Activated B cell treated with CpG ODN at 0.5 μM for 24 hours (primary cell): Measurements from ENCODE around the gene PARVA. TPM values are rescaled to one million over a fixed set of nuclear protein-coding genes. Genes with fewer than 3 reads are reported as not detected.

Experiments
- ATAC-seq: fragments of 200-7000 bp; cut with Tn5 transposase; one replicate; pipeline ENCODE4 v1.10.0; 2021; ENCODE audit warnings: low read depth, mild to moderate bottlenecking, moderate library complexity
- CTCF ChIA-PET: fragments of 350-600 bp; sonication (Branson Sonifier 250); formaldehyde crosslinking; loops from one replicate; lab custom pipeline; 2021; ENCODE audit warnings: antibody characterized with exemption; lab: Charles Lee
- POLR2A ChIA-PET: fragments of 350-600 bp; sonication (Branson Sonifier 250); formaldehyde crosslinking; loops from one replicate; lab custom pipeline; 2021; ENCODE audit warnings: antibody characterized with exemption; lab: Charles Lee
- DNase-seq: peaks from one replicate; pipeline ENCODE4 v3.0.0; 2022
- H3K27ac Mint-ChIP-seq: one replicate; pipeline ENCODE4 v1.8.0; 2020; ENCODE audit warnings: mixed read lengths
- H3K27me3 Mint-ChIP-seq: one replicate; pipeline ENCODE4 v1.8.0; 2021; ENCODE audit warnings: mixed read lengths
- H3K36me3 Mint-ChIP-seq: one replicate; pipeline ENCODE4 v1.8.0; 2021; ENCODE audit warnings: low read depth, mixed read lengths
- H3K4me1 Mint-ChIP-seq: one replicate; pipeline ENCODE4 v1.8.0; 2021; ENCODE audit warnings: mixed read lengths
- H3K4me3 Mint-ChIP-seq: one replicate; pipeline ENCODE4 v1.8.0; 2020; ENCODE audit warnings: mild to moderate bottlenecking, mixed read lengths
- H3K9me3 Mint-ChIP-seq: one replicate; pipeline ENCODE4 v1.8.0; 2020; ENCODE audit warnings: mixed read lengths
- intact Hi-C: fragments of 100-400 bp; cut with micrococcal nuclease; formaldehyde crosslinking; loops from one replicate; pipeline ENCODE4 v1.15.1; 2024
- total RNA-seq: library from RNA; stranded (reverse); gene quantifications from 2 replicates; pipeline ENCODE4 v1.2.3, GENCODE V29; 2022
- TF ChIP-seq, protein P1 (sequence below): fragments of 200-600 bp; IDR thresholded peaks from one replicate; pipeline ENCODE4 v1.8.0; 2022; ENCODE audit warnings: antibody characterized with exemption, mild to moderate bottlenecking

PARVA gene
- total RNA-seq, 1 donor from 2014 or later: not detected

DNA sequence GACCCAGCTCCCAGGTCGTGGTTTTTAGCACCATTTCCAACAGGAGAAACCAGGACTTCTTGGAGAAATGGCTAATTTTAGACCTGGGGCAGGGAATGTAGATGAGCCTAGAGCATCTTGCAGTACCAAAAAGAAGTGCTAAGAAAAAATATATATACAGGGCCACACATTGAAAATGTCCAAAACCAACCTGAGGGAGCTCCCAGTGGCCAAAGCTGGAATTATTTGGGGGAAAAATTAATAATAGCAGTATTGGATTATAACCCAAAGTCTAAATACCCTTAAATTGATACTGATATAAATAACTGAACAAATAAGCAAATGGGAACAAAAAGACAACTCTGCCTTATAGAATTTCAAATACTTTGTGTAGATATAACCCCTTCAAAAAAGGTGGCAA, 108.0 kb downstream of the PARVA start:
- no peaks in the 10 kb centered on the region for H3K36me3 Mint-ChIP-seq
- H3K27ac Mint-ChIP-seq: no peak overlapping the region
- H3K9me3 Mint-ChIP-seq: peaks cover 17% of the 10 kb centered on the region
- no peak for ATAC-seq
- H3K27me3 Mint-ChIP-seq: no peaks in the 10 kb centered on the region
- TF ChIP-seq, protein P1, sequence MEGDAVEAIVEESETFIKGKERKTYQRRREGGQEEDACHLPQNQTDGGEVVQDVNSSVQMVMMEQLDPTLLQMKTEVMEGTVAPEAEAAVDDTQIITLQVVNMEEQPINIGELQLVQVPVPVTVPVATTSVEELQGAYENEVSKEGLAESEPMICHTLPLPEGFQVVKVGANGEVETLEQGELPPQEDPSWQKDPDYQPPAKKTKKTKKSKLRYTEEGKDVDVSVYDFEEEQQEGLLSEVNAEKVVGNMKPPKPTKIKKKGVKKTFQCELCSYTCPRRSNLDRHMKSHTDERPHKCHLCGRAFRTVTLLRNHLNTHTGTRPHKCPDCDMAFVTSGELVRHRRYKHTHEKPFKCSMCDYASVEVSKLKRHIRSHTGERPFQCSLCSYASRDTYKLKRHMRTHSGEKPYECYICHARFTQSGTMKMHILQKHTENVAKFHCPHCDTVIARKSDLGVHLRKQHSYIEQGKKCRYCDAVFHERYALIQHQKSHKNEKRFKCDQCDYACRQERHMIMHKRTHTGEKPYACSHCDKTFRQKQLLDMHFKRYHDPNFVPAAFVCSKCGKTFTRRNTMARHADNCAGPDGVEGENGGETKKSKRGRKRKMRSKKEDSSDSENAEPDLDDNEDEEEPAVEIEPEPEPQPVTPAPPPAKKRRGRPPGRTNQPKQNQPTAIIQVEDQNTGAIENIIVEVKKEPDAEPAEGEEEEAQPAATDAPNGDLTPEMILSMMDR: no peak
- intact Hi-C loops: no loop called here
- ChIA-PET POLR2A (no interaction called here), CTCF (no interaction called here)
- H3K4me1 Mint-ChIP-seq: no peaks in the 10 kb centered on the region
- no peak overlapping the region for H3K4me3 Mint-ChIP-seq
- no peak for DNase-seq

DNA sequence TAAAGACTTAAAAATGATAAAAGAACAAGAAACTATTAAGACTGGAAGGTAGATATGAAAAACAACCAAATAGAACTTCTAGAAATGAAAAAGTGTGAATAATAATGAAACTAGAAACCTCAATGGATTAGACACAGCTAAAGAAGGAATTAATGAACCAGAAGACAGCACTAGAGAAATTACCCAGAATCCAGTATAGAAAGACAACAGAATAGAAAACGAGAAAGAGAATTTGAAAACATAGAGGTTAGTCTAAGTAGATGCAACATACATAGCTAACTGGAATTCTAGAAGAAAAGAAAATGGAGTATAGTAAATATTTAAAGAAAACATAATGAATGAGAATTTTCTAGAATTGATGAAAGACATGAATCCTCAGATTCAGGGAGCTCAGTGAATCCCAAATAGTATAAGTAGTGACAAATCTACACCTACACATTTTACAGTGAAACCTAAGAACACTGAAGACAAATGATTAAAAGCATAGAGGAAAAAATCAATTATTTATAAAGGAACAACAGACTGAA, 111.9 kb downstream of the PARVA start:
- no peak for DNase-seq
- H3K4me3 Mint-ChIP-seq: no peak overlapping the region
- no peaks in the 10 kb centered on the region for H3K36me3 Mint-ChIP-seq
- ChIA-PET CTCF (no interaction called here), POLR2A (no interaction called here)
- H3K27me3 Mint-ChIP-seq: no peaks in the 10 kb centered on the region
- H3K9me3 Mint-ChIP-seq: peaks cover 15% of the 10 kb centered on the region
- H3K4me1 Mint-ChIP-seq: no peaks in the 10 kb centered on the region
- no peak for ATAC-seq
- intact Hi-C loops: no loop called here
- H3K27ac Mint-ChIP-seq: no peak overlapping the region
- TF ChIP-seq, protein P1: no peak

DNA sequence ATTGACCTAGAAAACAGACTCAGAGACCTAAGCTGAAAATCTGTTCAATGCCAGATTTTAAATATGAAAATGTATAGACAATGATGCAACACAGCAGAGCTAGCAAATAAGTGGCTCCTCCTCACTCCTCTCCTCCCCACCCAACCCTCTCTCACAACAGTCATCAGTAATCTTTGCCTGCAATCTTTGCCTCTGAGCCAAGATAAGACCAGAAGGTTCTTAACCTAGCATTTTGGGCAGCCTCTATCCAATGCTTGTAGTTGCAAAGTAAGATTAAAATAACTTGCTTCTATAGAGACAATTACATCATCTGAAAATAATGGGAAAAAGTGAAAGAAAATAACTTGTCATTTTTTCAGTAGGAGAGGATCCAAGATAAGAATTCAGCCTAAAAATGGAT, 117.3 kb downstream of the PARVA start:
- CTCF ChIA-PET: no interaction called here
- intact Hi-C loops: no loop called here

DNA sequence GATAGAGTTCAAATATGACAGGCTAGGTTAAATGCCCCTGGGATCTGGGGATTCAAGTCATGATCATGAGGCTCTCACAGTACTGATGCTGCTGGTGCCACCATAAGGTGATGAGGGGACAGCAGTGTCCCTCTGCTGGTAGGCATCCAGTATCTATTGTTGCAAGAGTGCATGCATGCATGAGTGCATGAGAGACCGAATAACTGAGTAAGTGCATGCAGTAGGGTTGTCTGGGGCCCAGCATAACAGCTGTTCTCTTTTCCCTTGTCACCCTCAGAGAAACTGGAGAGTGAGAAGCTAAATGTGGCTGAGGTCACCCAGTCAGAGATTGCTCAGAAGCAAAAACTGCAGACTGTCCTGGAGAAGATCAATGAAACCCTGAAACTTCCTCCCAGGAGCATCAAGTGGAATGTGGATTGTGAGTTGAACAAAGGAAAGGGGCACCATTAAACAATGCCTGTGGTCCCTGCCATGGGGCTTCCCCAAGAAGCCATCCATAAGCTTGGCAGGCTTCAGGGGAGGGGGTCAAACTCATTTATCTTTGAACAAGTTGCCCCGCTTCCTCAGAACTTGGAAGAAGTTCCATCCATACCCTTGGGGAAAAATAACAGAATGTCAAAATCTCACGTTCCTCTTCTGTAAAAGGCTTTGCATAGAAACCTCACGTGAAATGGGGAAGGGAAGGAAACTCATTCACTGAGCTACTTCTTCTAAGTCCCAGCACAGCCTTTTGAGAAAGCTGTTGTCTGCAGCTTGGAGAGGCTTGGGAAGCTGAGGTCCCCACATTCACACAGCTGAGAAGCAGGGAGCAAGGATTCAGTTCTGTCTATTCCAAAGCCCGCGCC, 119.0 kb downstream of the PARVA start:
- Mint-ChIP-seq H3K4me3 (no peak overlapping the region), H3K27ac (no peak overlapping the region), H3K9me3 (no peaks in the 10 kb centered on the region), H3K27me3 (no peaks in the 10 kb centered on the region), H3K4me1 (no peaks in the 10 kb centered on the region), H3K36me3 (no peaks in the 10 kb centered on the region)
- ATAC-seq (no peak), DNase-seq (no peak)
- CTCF ChIA-PET: no interaction called here
- POLR2A ChIA-PET: no interaction called here
- intact Hi-C loops: no loop called here
- TF ChIP-seq, protein P1: no peak

More for the DNA sequence above, 117.3 kb downstream of the PARVA start:
- H3K9me3 Mint-ChIP-seq: peaks cover under 1% of the 10 kb centered on the region
- H3K4me3 Mint-ChIP-seq: no peak overlapping the region
- POLR2A ChIA-PET: no interaction called here
- no peak overlapping the region for H3K27ac Mint-ChIP-seq
- H3K27me3 Mint-ChIP-seq: no peaks in the 10 kb centered on the region
- H3K36me3 Mint-ChIP-seq: no peaks in the 10 kb centered on the region
- DNase-seq (no peak), ATAC-seq (no peak)
- TF ChIP-seq, protein P1: no peak
- no peaks in the 10 kb centered on the region for H3K4me1 Mint-ChIP-seq

DNA sequence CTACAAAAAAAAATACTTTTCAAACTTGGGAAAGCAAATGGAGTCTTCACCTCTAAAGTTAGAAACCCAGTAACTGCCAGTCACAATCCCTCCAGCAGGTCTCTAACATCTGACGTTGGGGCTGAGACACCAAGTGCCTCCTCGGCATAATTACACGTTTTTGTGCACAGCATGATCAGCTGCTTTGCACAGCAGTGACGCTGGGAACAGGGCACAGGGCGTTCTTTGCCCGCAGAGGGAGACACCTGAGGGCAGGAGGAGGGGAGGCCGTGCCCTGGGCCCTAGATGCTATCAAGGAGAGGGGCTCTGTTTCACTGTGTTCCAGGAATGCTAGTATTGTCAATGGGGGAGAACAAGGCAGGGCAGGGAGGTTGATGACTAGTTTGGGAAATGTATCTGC, 120.1 kb downstream of the PARVA start:
- CTCF ChIA-PET: no interaction called here
- ATAC-seq (no peak), DNase-seq (no peak)
- Mint-ChIP-seq H3K4me3 (no peak overlapping the region), H3K4me1 (no peaks in the 10 kb centered on the region), H3K27me3 (no peaks in the 10 kb centered on the region), H3K27ac (no peak overlapping the region), H3K36me3 (no peaks in the 10 kb centered on the region), H3K9me3 (no peaks in the 10 kb centered on the region)
- intact Hi-C loops: no loop called here
- TF ChIP-seq, protein P1: no peak
- POLR2A ChIA-PET: no interaction called here
